Right atrium auricular region (tissue), 2 donors: Measurements from ENCODE around the gene PTPN1. TPM values are rescaled to one million over a fixed set of nuclear protein-coding genes. Genes with fewer than 3 reads are reported as not detected.

Source experiments
- DNase-seq: peaks from one replicate; pipeline ENCODE4 v3.0.0-alpha.2; 2019; ENCODE audit warnings: low spot score
- H3K27ac ChIP-seq, 2 donors: fragments of 200-600 bp; sonication (generic); 1 replicate in 1 of 2; 2 replicates in 1 of 2; pipeline ENCODE4 v1.5.1; 2016 to 2019
- H3K27me3 ChIP-seq, 2 donors: fragments of 200-600 bp; sonication (generic); one replicate each; pipeline versions ENCODE4 v1.5.1 to v1.6.0; 2017 to 2019
- H3K36me3 ChIP-seq: fragments of 200-600 bp; sonication (generic); one replicate; pipeline ENCODE4 v1.5.1; 2016
- H3K4me1 ChIP-seq, 2 donors: fragments of 200-600 bp; sonication (generic); one replicate each; pipeline versions ENCODE4 v1.5.1 to v1.6.0; 2017 to 2019
- H3K4me3 ChIP-seq, 2 donors: fragments of 200-600 bp; sonication (generic); 1 replicate in 1 of 2; 2 replicates in 1 of 2; pipeline ENCODE4 v1.5.1; 2017 to 2019; ENCODE audit warnings: mild to moderate bottlenecking in 1 of 2, moderate library complexity in 1 of 2
- H3K9me3 ChIP-seq, 2 donors: fragments of 200-600 bp; sonication (generic); one replicate each; pipeline ENCODE4 v1.5.1; 2019
- total RNA-seq, 2 donors: library from RNA; depleted of rRNA; stranded (reverse); fragments of >200 nt; gene quantifications; one replicate each; pipeline ENCODE4 v1.1.0, GENCODE V29; 2016
- TF ChIP-seq, protein P1 (sequence below), 2 donors: fragments of 200-600 bp; sonication (generic); IDR thresholded peaks; one replicate each; pipeline ENCODE4 v1.5.1; 2019; ENCODE audit warnings: antibody characterized with exemption in 2 of 2

The PTPN1 gene
- total RNA-seq, 2 donors from 2014 or later, result 28.1 to 38.7 TPM

- no peak for DNase-seq
- Histone ChIP-seq H3K36me3 (no peaks in the 10 kb centered on the region), H3K4me3 (no peak overlapping the region), H3K9me3 (no peaks in the 10 kb centered on the region), H3K27me3 (no peaks in the 10 kb centered on the region), H3K27ac (no peak overlapping the region), H3K4me1 (peaks cover 0 to 16% of the 10 kb centered on the region in 2 donors)
- TF ChIP-seq, protein P1, sequence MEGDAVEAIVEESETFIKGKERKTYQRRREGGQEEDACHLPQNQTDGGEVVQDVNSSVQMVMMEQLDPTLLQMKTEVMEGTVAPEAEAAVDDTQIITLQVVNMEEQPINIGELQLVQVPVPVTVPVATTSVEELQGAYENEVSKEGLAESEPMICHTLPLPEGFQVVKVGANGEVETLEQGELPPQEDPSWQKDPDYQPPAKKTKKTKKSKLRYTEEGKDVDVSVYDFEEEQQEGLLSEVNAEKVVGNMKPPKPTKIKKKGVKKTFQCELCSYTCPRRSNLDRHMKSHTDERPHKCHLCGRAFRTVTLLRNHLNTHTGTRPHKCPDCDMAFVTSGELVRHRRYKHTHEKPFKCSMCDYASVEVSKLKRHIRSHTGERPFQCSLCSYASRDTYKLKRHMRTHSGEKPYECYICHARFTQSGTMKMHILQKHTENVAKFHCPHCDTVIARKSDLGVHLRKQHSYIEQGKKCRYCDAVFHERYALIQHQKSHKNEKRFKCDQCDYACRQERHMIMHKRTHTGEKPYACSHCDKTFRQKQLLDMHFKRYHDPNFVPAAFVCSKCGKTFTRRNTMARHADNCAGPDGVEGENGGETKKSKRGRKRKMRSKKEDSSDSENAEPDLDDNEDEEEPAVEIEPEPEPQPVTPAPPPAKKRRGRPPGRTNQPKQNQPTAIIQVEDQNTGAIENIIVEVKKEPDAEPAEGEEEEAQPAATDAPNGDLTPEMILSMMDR (IDR thresholded peaks at IDR 0.05), result no peak
Measured at GRCh38 chr20:50554694-50555579, 44.8 kb downstream of the PTPN1 start.

DNA sequence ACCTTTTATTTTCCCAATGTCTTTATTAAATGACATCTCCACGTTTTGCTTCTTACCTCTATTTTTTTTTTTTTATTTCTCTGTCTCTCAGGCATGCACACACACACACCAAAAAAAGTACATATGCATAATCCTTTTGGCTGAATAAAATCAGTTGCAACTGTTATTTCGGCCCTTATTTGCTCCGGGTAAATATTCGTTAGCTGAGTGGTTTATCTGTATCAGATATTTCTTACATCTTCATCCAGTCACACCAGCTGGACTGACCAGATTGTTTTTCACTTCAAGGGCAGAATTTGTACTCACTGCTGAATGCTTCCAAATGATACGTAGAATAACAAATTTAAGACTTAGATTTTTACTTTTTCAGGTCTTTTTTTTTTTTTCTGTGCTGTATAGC is 45.5 kb downstream of the PTPN1 start:
- H3K27ac ChIP-seq, result no peak overlapping the region
- no peak overlapping the region for H3K4me3 ChIP-seq
- peaks cover 0 to 21% of the 10 kb centered on the region in 2 donors for H3K4me1 ChIP-seq
- H3K36me3 ChIP-seq, result no peaks in the 10 kb centered on the region
- H3K27me3 ChIP-seq, result no peaks in the 10 kb centered on the region
- no peaks in the 10 kb centered on the region for H3K9me3 ChIP-seq
- no peak for DNase-seq
- TF ChIP-seq, protein P1 (IDR thresholded peaks at IDR 0.05), result no peak

DNA sequence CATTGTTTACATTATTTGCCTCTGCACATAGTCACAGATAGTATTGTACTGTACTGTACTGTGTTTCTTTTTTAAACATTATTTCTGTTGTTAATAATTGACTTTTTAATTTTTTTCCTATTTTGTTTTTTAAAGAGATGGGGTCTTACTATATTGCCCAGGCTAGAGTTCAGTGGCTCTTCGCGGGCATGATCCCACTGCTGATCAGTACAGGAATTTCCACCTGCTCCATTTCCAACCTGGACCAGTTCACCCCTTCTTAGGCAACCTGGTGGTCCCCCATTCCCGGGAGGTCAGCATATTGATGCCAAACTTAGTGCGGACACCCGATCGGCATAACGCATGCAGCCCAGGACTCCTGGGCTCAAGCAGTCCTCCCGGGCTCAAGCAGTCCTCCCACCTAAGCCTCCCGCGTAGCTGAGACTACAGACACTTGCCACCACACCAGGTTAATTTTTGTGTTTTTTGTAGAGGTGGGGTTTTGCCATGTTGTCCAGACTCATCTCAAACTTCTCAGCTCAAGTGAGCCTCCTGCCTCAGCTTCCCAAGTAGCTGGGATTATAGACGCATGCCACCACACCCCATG is 47.5 kb downstream of the PTPN1 start:
- DNase-seq, result peak; percentile 32
- Histone ChIP-seq H3K4me3 (no peak overlapping the region), H3K4me1 (peaks cover 0 to 32% of the 10 kb centered on the region in 2 donors), H3K27ac (no peak overlapping the region), H3K36me3 (peaks cover 11% of the 10 kb centered on the region), H3K9me3 (no peaks in the 10 kb centered on the region), H3K27me3 (no peaks in the 10 kb centered on the region)
- TF ChIP-seq, protein P1 (IDR thresholded peaks at IDR 0.05), result no peak

DNA sequence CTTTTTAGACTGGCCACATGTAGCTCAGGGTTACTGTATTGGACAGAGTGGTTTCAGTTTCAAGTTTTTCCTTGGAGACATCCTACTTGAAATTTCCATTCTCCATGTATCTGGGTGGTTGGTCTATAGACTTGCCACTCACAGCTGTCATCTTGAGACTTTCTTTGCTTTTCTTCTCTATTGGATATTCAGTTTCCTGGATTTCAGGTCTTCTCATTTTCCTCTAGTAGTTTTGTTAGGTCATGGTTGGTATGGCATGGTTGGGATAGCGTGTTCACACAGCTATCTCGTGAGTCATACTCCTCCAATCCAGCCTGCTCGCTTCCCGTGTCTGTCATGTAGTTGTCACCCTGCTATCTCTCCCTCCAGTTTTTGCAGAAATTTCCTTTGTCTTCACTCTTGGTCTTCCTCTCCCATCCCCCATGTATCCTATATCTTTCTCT is 48.3 kb downstream of the PTPN1 start:
- DNase-seq, result peak; percentile 48
- H3K27ac ChIP-seq, result no peak overlapping the region
- H3K27me3 ChIP-seq, result no peaks in the 10 kb centered on the region
- TF ChIP-seq, protein P1 (IDR thresholded peaks at IDR 0.05), result no peak
- no peak overlapping the region for H3K4me3 ChIP-seq
- H3K9me3 ChIP-seq, result no peaks in the 10 kb centered on the region
- peaks cover 0 to 32% of the 10 kb centered on the region in 2 donors for H3K4me1 ChIP-seq
- peaks cover 13% of the 10 kb centered on the region for H3K36me3 ChIP-seq

- Histone ChIP-seq H3K27me3 (no peaks in the 10 kb centered on the region), H3K4me3 (no peak overlapping the region), H3K27ac (no peak overlapping the region), H3K36me3 (peaks cover 13% of the 10 kb centered on the region), H3K9me3 (no peaks in the 10 kb centered on the region), H3K4me1 (peaks cover 0 to 32% of the 10 kb centered on the region in 2 donors)
- DNase-seq, result no peak
- TF ChIP-seq, protein P1 (IDR thresholded peaks at IDR 0.05), result no peak
Measured at GRCh38 chr20:50559149-50559548, 49.0 kb downstream of the PTPN1 start.
